Bronchial epithelial cell (primary cell): ENCODE data around the gene CCDC88C. TPM values are rescaled to one million over a fixed set of nuclear protein-coding genes. Genes with fewer than 3 reads are reported as not detected.

ENCODE experiments used
- DNase-seq: peaks from one replicate; pipeline ENCODE4 v3.0.0-alpha.2; 2010; ENCODE audit warnings: low read depth
- FAIRE-seq: peaks from 2 replicates; lab custom pipeline; 2011; peaks lifted over from hg19 to GRCh38; lab: Jason Lieb, UNC
- H3K27me3 ChIP-seq: 2 replicates; pipeline ENCODE4 v1.5.1; 2011; ENCODE audit warnings: low read length; ENCODE audit not compliant: control insufficient read depth, insufficient read depth
- H3K36me3 ChIP-seq: 2 replicates; pipeline ENCODE4 v1.5.1; 2011; ENCODE audit warnings: low read length; ENCODE audit not compliant: control insufficient read depth, insufficient read depth
- H3K4me3 ChIP-seq: 2 replicates; pipeline ENCODE4 v1.5.1; 2011; ENCODE audit warnings: mild to moderate bottlenecking, low read depth, low read length, control low read depth
- CTCF ChIP-seq: IDR thresholded peaks from 2 replicates; pipeline ENCODE4 v1.5.1; 2011; ENCODE audit warnings: mild to moderate bottlenecking, moderate library complexity, low read length, control low read depth, inconsistent platforms; ENCODE audit not compliant: insufficient read depth, severe bottlenecking
- total RNA-seq: library from RNA; depleted of rRNA; stranded (reverse); fragments of >200 nt; gene quantifications from 2 replicates; pipeline ENCODE4 v1.2.1, GENCODE V29; 2014

Gene CCDC88C
- total RNA-seq, 1 donor from 2014 or later: 21.3 TPM

GRCh38 chr14:91405241-91405721 is 12.3 kb downstream of the CCDC88C start:
- H3K36me3 ChIP-seq: peaks cover 2% of the 10 kb centered on the region
- no peak for FAIRE-seq
- H3K4me3 ChIP-seq: no peak overlapping the region
- DNase-seq: no peak
- TF ChIP-seq CTCF: no peak
- no peaks in the 10 kb centered on the region for H3K27me3 ChIP-seq

- no peaks in the 10 kb centered on the region for H3K27me3 ChIP-seq
Measured at GRCh38 chr14:91402771-91403600, 14.6 kb downstream of the CCDC88C start.

GRCh38 chr14:91402348-91402747 is 15.3 kb downstream of the CCDC88C start:
- FAIRE-seq (no peak), DNase-seq (no peak)
- no peaks in the 10 kb centered on the region for H3K36me3 ChIP-seq
- H3K4me3 ChIP-seq: no peak overlapping the region
- no peak for TF ChIP-seq CTCF
- H3K27me3 ChIP-seq: no peaks in the 10 kb centered on the region

More at GRCh38 chr14:91402771-91403600, 14.6 kb downstream of the CCDC88C start:
- FAIRE-seq: no peak
- DNase-seq: no peak
- Histone ChIP-seq H3K36me3 (no peaks in the 10 kb centered on the region), H3K4me3 (no peak overlapping the region)
- no peak for TF ChIP-seq CTCF

- no peaks in the 10 kb centered on the region for H3K27me3 ChIP-seq
- no peak for DNase-seq
- no peak for FAIRE-seq
- H3K4me3 ChIP-seq: no peak overlapping the region
- no peaks in the 10 kb centered on the region for H3K36me3 ChIP-seq
- no peak for TF ChIP-seq CTCF
Measured at GRCh38 chr14:91401751-91402150, 15.9 kb downstream of the CCDC88C start.

- DNase-seq: no peak
Measured at GRCh38 chr14:91400696-91401095, 16.9 kb downstream of the CCDC88C start.

More at GRCh38 chr14:91400696-91401095, 16.9 kb downstream of the CCDC88C start:
- no peak for FAIRE-seq
- H3K4me3 ChIP-seq: no peak overlapping the region
- no peaks in the 10 kb centered on the region for H3K27me3 ChIP-seq
- no peak for TF ChIP-seq CTCF
- no peaks in the 10 kb centered on the region for H3K36me3 ChIP-seq
